ENCODE data around the gene TOX2. TPM values are rescaled to one million over a fixed set of nuclear protein-coding genes. Genes with fewer than 3 reads are reported as not detected.

Gene TOX2
- polyA plus RNA-seq, 1 donor, result 4.7 TPM

DNA sequence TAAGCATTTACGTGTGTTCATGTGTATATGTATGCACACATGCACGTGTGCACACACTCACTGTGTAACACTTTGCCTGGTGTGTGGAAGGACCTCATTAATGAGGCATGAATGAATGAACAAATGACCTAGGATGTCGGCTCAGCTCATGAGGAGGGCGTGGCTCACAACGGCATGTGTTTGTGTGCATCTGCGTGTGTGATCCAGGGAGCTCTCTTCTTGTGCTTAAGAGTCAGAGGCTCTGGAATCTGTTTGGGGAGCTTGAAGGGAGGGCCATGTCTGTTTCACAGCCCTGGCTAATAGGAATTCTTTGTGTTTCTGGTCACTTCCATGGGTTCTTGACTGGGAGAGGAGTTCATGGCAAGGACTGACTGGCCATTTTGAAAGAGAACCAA lies 32.7 kb downstream of the TOX2 start:
- H3K27ac ChIP-seq (ENCODE audit: low read length), result no peak overlapping the region
- H3K4me3 ChIP-seq (ENCODE audit: low read length), result no peak overlapping the region
- H3K36me3 ChIP-seq (ENCODE audit: control insufficient read depth, insufficient read depth, low read length), result no peaks in the 10 kb centered on the region
- no peaks in the 10 kb centered on the region for H3K9me3 ChIP-seq (ENCODE audit: control insufficient read depth, low read depth, low read length)
- WGBS (ENCODE audit: insufficient coverage, low lambda C conversion rate), result no CpG with 5 or more reads among the region's 6 CpGs
- no peak for DNase-seq
- H3K27me3 ChIP-seq (ENCODE audit: control insufficient read depth, insufficient read depth, low read length), result peaks cover 3% of the 10 kb centered on the region
- no peaks in the 10 kb centered on the region for H3K4me1 ChIP-seq (ENCODE audit: control insufficient read depth, insufficient read depth, low read length)

- no peak overlapping the region for H3K4me3 ChIP-seq (ENCODE audit: low read length)
- H3K9me3 ChIP-seq (ENCODE audit: control insufficient read depth, low read depth, low read length), result no peaks in the 10 kb centered on the region
- no peak for DNase-seq
- WGBS (ENCODE audit: insufficient coverage, low lambda C conversion rate), result no CpG with 5 or more reads among the region's 8 CpGs
- H3K4me1 ChIP-seq (ENCODE audit: control insufficient read depth, insufficient read depth, low read length), result no peaks in the 10 kb centered on the region
- H3K36me3 ChIP-seq (ENCODE audit: control insufficient read depth, insufficient read depth, low read length), result no peaks in the 10 kb centered on the region
- H3K27ac ChIP-seq (ENCODE audit: low read length), result no peak overlapping the region
- peaks cover 3% of the 10 kb centered on the region for H3K27me3 ChIP-seq (ENCODE audit: control insufficient read depth, insufficient read depth, low read length)
Observed at GRCh38 chr20:43948455-43948854, 33.8 kb downstream of the TOX2 start.

GRCh38 chr20:43949248-43949647 lies 34.6 kb downstream of the TOX2 start:
- no peaks in the 10 kb centered on the region for H3K36me3 ChIP-seq (ENCODE audit: control insufficient read depth, insufficient read depth, low read length)
- H3K4me3 ChIP-seq (ENCODE audit: low read length), result no peak overlapping the region
- no CpG with 5 or more reads among the region's 6 CpGs for WGBS (ENCODE audit: insufficient coverage, low lambda C conversion rate)
- H3K27ac ChIP-seq (ENCODE audit: low read length), result no peak overlapping the region
- no peaks in the 10 kb centered on the region for H3K4me1 ChIP-seq (ENCODE audit: control insufficient read depth, insufficient read depth, low read length)
- no peaks in the 10 kb centered on the region for H3K9me3 ChIP-seq (ENCODE audit: control insufficient read depth, low read depth, low read length)
- H3K27me3 ChIP-seq (ENCODE audit: control insufficient read depth, insufficient read depth, low read length), result peaks cover 3% of the 10 kb centered on the region
- DNase-seq, result no peak

- no peaks in the 10 kb centered on the region for H3K36me3 ChIP-seq (ENCODE audit: control insufficient read depth, insufficient read depth, low read length)
- H3K27ac ChIP-seq (ENCODE audit: low read length), result no peak overlapping the region
- peak in 1 of 2 donors; percentile 13 for DNase-seq
- H3K27me3 ChIP-seq (ENCODE audit: control insufficient read depth, insufficient read depth, low read length), result peaks cover 3% of the 10 kb centered on the region
- 87% methylated on average over 3 of the region's 18 CpGs for WGBS (ENCODE audit: insufficient coverage, low lambda C conversion rate)
- no peaks in the 10 kb centered on the region for H3K4me1 ChIP-seq (ENCODE audit: control insufficient read depth, insufficient read depth, low read length)
- H3K4me3 ChIP-seq (ENCODE audit: low read length), result no peak overlapping the region
- no peaks in the 10 kb centered on the region for H3K9me3 ChIP-seq (ENCODE audit: control insufficient read depth, low read depth, low read length)
Observed at GRCh38 chr20:43949741-43950618, 35.3 kb downstream of the TOX2 start.

DNA sequence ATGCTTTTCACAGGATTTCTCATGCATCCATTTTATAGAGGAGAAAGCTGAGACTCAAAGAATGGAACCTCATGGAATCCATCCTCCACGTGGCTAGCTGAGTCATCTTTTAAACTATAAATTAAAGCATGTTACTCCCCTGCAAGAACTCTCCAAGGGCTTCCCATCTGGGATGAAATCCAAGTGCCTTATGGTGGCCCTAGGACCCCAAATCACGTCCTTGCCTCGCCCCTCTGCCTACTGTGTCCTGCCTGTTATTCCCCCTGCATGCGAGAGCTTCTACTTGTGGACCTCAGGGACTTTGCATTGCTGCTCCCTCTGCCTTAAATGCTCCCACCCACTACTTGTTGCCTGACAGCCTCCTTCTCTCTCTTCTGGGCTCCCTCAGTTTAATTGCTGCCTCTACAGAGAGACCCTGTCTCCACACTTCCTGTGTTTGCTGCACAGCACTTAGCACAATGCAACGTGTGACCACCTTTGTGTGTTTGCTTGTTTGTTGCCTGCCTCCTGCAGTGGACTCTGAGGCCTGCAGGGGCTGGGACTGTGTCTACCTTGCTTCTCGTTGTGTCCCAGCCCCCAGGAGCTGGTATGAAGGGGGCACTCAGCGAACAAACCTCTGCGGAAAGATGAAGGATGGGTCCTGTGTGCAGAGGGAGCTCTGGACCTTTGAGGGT lies 39.4 kb downstream of the TOX2 start:
- Histone ChIP-seq H3K4me1 (ENCODE audit: control insufficient read depth, insufficient read depth, low read length) (no peaks in the 10 kb centered on the region), H3K4me3 (ENCODE audit: low read length) (no peak overlapping the region), H3K36me3 (ENCODE audit: control insufficient read depth, insufficient read depth, low read length) (no peaks in the 10 kb centered on the region), H3K27me3 (ENCODE audit: control insufficient read depth, insufficient read depth, low read length) (no peaks in the 10 kb centered on the region), H3K9me3 (ENCODE audit: control insufficient read depth, low read depth, low read length) (no peaks in the 10 kb centered on the region), H3K27ac (ENCODE audit: low read length) (no peak overlapping the region)
- 70% methylated on average over 2 of the region's 8 CpGs for WGBS (ENCODE audit: insufficient coverage, low lambda C conversion rate)
- DNase-seq, result no peak

DNA sequence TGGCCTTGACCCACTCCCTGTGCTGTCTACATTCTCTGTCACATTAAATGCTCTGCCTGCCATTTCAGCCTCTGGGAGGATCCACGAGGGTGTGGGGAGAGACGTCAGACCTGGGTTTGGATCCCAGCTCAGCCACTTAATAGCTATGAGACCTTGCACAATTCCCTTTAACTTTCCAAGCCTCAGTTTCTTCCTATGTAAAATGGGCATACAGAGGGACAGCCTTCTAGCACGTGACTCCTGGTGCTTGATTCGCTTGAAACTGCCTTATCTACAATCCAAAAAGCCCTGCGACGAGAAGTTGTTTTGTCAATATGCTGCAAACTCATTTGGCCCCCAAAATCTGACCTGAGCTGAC lies 40.0 kb downstream of the TOX2 start:
- no peak for DNase-seq
- no peak overlapping the region for H3K4me3 ChIP-seq (ENCODE audit: low read length)
- no peaks in the 10 kb centered on the region for H3K4me1 ChIP-seq (ENCODE audit: control insufficient read depth, insufficient read depth, low read length)
- no peaks in the 10 kb centered on the region for H3K9me3 ChIP-seq (ENCODE audit: control insufficient read depth, low read depth, low read length)
- H3K27me3 ChIP-seq (ENCODE audit: control insufficient read depth, insufficient read depth, low read length), result no peaks in the 10 kb centered on the region
- no peaks in the 10 kb centered on the region for H3K36me3 ChIP-seq (ENCODE audit: control insufficient read depth, insufficient read depth, low read length)
- WGBS (ENCODE audit: insufficient coverage, low lambda C conversion rate), result no CpG with 5 or more reads among the region's 6 CpGs
- H3K27ac ChIP-seq (ENCODE audit: low read length), result no peak overlapping the region

- WGBS (ENCODE audit: insufficient coverage, low lambda C conversion rate), result 51% methylated on average over 2 of the region's 6 CpGs
- no peak for DNase-seq
- Histone ChIP-seq H3K27me3 (ENCODE audit: control insufficient read depth, insufficient read depth, low read length) (no peaks in the 10 kb centered on the region), H3K9me3 (ENCODE audit: control insufficient read depth, low read depth, low read length) (no peaks in the 10 kb centered on the region), H3K27ac (ENCODE audit: low read length) (no peak overlapping the region), H3K36me3 (ENCODE audit: control insufficient read depth, insufficient read depth, low read length) (no peaks in the 10 kb centered on the region), H3K4me3 (ENCODE audit: low read length) (no peak overlapping the region), H3K4me1 (ENCODE audit: control insufficient read depth, insufficient read depth, low read length) (no peaks in the 10 kb centered on the region)
Observed at GRCh38 chr20:43955062-43955749, 40.6 kb downstream of the TOX2 start.

- H3K27ac ChIP-seq (ENCODE audit: low read length), result no peak overlapping the region
Observed at GRCh38 chr20:43955750-43956191, 41.1 kb downstream of the TOX2 start.

GRCh38 chr20:43957392-43957791 lies 42.7 kb downstream of the TOX2 start:
- DNase-seq, result no peak
- no CpG with 5 or more reads among the region's 3 CpGs for WGBS (ENCODE audit: insufficient coverage, low lambda C conversion rate)
- no peaks in the 10 kb centered on the region for H3K4me1 ChIP-seq (ENCODE audit: control insufficient read depth, insufficient read depth, low read length)

More at GRCh38 chr20:43955750-43956191, 41.1 kb downstream of the TOX2 start:
- DNase-seq, result no peak
- Histone ChIP-seq H3K4me1 (ENCODE audit: control insufficient read depth, insufficient read depth, low read length) (no peaks in the 10 kb centered on the region), H3K4me3 (ENCODE audit: low read length) (no peak overlapping the region), H3K36me3 (ENCODE audit: control insufficient read depth, insufficient read depth, low read length) (no peaks in the 10 kb centered on the region), H3K27me3 (ENCODE audit: control insufficient read depth, insufficient read depth, low read length) (no peaks in the 10 kb centered on the region), H3K9me3 (ENCODE audit: control insufficient read depth, low read depth, low read length) (no peaks in the 10 kb centered on the region)
- 100% methylated on average over 1 of the region's 8 CpGs for WGBS (ENCODE audit: insufficient coverage, low lambda C conversion rate)

DNA sequence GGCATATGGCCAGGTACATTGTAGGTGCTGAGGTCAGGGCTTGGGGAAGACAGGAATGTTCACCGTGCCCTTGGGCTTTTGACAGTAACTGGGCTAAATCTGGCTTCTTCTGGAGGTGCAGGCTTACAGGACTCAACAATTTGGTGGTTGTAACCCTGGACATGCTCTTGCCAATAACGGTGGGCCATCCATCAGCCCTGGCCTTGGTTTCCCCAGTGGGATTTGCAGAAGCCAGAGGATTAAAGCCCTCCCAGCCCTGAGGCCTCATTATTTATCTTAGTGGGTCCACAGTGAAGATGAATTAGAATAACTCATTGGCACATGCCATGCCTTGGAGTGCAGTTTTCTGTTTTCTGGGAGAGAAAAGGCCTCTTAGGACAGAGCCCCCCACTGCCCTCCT lies 44.0 kb downstream of the TOX2 start:
- no peak overlapping the region for H3K4me3 ChIP-seq (ENCODE audit: low read length)
- no CpG with 5 or more reads among the region's 2 CpGs for WGBS (ENCODE audit: insufficient coverage, low lambda C conversion rate)
- no peaks in the 10 kb centered on the region for H3K27me3 ChIP-seq (ENCODE audit: control insufficient read depth, insufficient read depth, low read length)
- DNase-seq, result no peak
- no peaks in the 10 kb centered on the region for H3K9me3 ChIP-seq (ENCODE audit: control insufficient read depth, low read depth, low read length)
- no peaks in the 10 kb centered on the region for H3K4me1 ChIP-seq (ENCODE audit: control insufficient read depth, insufficient read depth, low read length)
- no peak overlapping the region for H3K27ac ChIP-seq (ENCODE audit: low read length)
- H3K36me3 ChIP-seq (ENCODE audit: control insufficient read depth, insufficient read depth, low read length), result no peaks in the 10 kb centered on the region

More at GRCh38 chr20:43957392-43957791, 42.7 kb downstream of the TOX2 start:
- Histone ChIP-seq H3K4me3 (ENCODE audit: low read length) (no peak overlapping the region), H3K9me3 (ENCODE audit: control insufficient read depth, low read depth, low read length) (no peaks in the 10 kb centered on the region), H3K27me3 (ENCODE audit: control insufficient read depth, insufficient read depth, low read length) (no peaks in the 10 kb centered on the region), H3K36me3 (ENCODE audit: control insufficient read depth, insufficient read depth, low read length) (no peaks in the 10 kb centered on the region), H3K27ac (ENCODE audit: low read length) (no peak overlapping the region)

All from large intestine (tissue), 3 donors.